Measurements from ENCODE around the gene CCDC51.
"Not testable (repeated sequence)": the region's sequence is repeated elsewhere in the genome, so short reads cannot be mapped to it uniquely, and the experiment has no call there.

The CCDC51 gene

GRCh38 chr3:48475188-48475587 lies 35.3 kb upstream of the CCDC51 start:
- ATAC-seq = no peak

GRCh38 chr3:48474619-48475018 lies 34.7 kb upstream of the CCDC51 start:
- ATAC-seq = no peak
- TF ChIP-seq OSR1 (CRISPR knock-in tag; IDR thresholded peaks at IDR 0.05) (no peak), ZC3H10 (CRISPR knock-in tag; IDR thresholded peaks at IDR 0.05) (no peak), PPARA (CRISPR knock-in tag; IDR thresholded peaks at IDR 0.05; ENCODE audit: borderline replicate concordance) (no peak), SNAI2 (CRISPR knock-in tag; IDR thresholded peaks at IDR 0.05) (no peak), ARNTL (CRISPR knock-in tag; IDR thresholded peaks at IDR 0.05; ENCODE audit: borderline replicate concordance, low read depth) (no peak), ZNF70 (CRISPR knock-in tag; IDR thresholded peaks at IDR 0.05) (no peak), BACH2 (CRISPR knock-in tag; IDR thresholded peaks at IDR 0.05; ENCODE audit: borderline replicate concordance) (no peak)

More at GRCh38 chr3:48475188-48475587, 35.3 kb upstream of the CCDC51 start:
- TF ChIP-seq PATZ1 (CRISPR knock-in tag; IDR thresholded peaks at IDR 0.05; ENCODE audit: borderline replicate concordance) = 0 out of 2 replicates have a peak, but pooled peaks have one; percentile 11
- no peak for TF ChIP-seq GLIS3 (CRISPR knock-in tag; IDR thresholded peaks at IDR 0.05)

GRCh38 chr3:48474031-48474430 lies 34.1 kb upstream of the CCDC51 start:
- not testable (repeated sequence) for ATAC-seq

- no peak for ATAC-seq
- no peak for TF ChIP-seq TSHZ2 (CRISPR knock-in tag; IDR thresholded peaks at IDR 0.05)
- TF ChIP-seq ISL1 (CRISPR knock-in tag; IDR thresholded peaks at IDR 0.05) = no peak
- TF ChIP-seq CSDC2 (CRISPR knock-in tag; IDR thresholded peaks at IDR 0.05) = no peak
- TF ChIP-seq PPARA (CRISPR knock-in tag; IDR thresholded peaks at IDR 0.05; ENCODE audit: borderline replicate concordance) = no peak
- no peak for TF ChIP-seq ZFP30 (CRISPR knock-in tag; IDR thresholded peaks at IDR 0.05)
- no peak for TF ChIP-seq OSR1 (CRISPR knock-in tag; IDR thresholded peaks at IDR 0.05)
- no peak for TF ChIP-seq GLIS3 (CRISPR knock-in tag; IDR thresholded peaks at IDR 0.05)
- no peak for TF ChIP-seq ESRRG (CRISPR knock-in tag; IDR thresholded peaks at IDR 0.05)
- TF ChIP-seq SNAI2 (CRISPR knock-in tag; IDR thresholded peaks at IDR 0.05) = no peak
- TF ChIP-seq CSRNP3 (CRISPR knock-in tag; IDR thresholded peaks at IDR 0.05) = no peak
- TF ChIP-seq POU6F1 (CRISPR knock-in tag; IDR thresholded peaks at IDR 0.05; ENCODE audit: borderline replicate concordance, low read depth) = no peak
- no peak for TF ChIP-seq ZC3H10 (CRISPR knock-in tag; IDR thresholded peaks at IDR 0.05)
- no peak for TF ChIP-seq CREB5 (CRISPR knock-in tag; IDR thresholded peaks at IDR 0.05; ENCODE audit: low read depth)
- no peak for TF ChIP-seq ZNF8 (CRISPR knock-in tag; IDR thresholded peaks at IDR 0.05)
These were observed 33.7 kb upstream of the CCDC51 start for GRCh38 chr3:48473617-48473952.

Data from SK-N-SH treated with all-trans-retinoic acid at 6 μM for 48 hours (cell line).